LNCaP clone FGC (cell line): Measurements from ENCODE around the gene BSDC1.

Experiments used
- DNase-seq: peaks from one replicate; pipeline ENCODE4 v3.0.0-alpha.2; 2011; ENCODE audit warnings: low read depth
- H3K4me3 ChIP-seq: 2 replicates; pipeline ENCODE4 v1.5.1; 2011; ENCODE audit warnings: mild to moderate bottlenecking, low read depth, low read length, control low read depth
- CTCF ChIP-seq: IDR thresholded peaks from 2 replicates; pipeline ENCODE4 v1.5.1; 2012; ENCODE audit warnings: mild to moderate bottlenecking; ENCODE audit not compliant: control insufficient read depth, insufficient read depth; ENCODE audit errors: extremely low read depth

BSDC1 gene

DNA sequence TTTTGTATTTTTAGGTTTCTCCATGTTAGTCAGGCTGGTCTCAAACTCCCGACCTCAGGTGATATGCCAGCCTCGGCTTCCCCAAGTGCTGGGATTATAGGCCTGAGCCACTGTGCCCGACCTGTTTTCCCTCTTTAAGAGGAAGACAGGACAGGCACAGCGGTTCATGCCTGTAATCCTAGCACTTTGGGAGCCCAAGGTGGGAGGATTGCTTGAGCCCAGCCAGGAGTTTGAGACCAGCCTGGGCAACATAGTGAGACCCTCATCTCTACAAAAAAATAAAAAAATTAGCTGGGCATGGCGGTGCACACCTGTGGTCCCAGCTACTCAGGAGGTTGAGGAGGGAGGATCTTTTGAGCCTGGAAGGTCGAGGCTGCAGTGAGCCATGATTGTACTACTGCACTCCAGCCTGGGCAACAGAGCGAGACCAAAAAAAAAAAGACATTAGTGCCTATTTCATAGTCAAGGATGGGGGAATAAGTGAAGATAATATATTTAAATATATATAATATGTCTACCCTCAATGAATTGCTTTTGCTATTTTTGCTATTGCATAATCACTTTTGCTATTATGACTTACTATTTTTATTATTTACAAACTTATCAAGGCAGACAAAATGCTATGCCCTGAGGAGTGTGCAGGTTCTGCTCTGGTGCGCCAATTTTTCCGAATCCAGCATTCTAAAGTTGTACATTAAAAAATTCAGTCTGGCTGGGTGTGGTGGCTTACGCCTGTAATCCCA, 75.9 kb downstream of the BSDC1 start:
- DNase-seq: no peak
- no peak overlapping the region for H3K4me3 ChIP-seq
- TF ChIP-seq CTCF: no peak

GRCh38 chr1:32316903-32317277, 77.4 kb downstream of the BSDC1 start:
- TF ChIP-seq CTCF: no peak

More at GRCh38 chr1:32316903-32317277, 77.4 kb downstream of the BSDC1 start:
- no peak for DNase-seq
- no peak overlapping the region for H3K4me3 ChIP-seq
